HTERT RPE-1 (cell line): Measurements from ENCODE around the gene WNT4.

Source experiments
- in situ Hi-C: fragments of 300-500 bp; cut with MboI; formaldehyde crosslinking; loops from 4 replicates; pipeline ENCODE4 v1.14.3; 2020; ENCODE audit warnings: low sequenced_read_pairs

The WNT4 gene

DNA sequence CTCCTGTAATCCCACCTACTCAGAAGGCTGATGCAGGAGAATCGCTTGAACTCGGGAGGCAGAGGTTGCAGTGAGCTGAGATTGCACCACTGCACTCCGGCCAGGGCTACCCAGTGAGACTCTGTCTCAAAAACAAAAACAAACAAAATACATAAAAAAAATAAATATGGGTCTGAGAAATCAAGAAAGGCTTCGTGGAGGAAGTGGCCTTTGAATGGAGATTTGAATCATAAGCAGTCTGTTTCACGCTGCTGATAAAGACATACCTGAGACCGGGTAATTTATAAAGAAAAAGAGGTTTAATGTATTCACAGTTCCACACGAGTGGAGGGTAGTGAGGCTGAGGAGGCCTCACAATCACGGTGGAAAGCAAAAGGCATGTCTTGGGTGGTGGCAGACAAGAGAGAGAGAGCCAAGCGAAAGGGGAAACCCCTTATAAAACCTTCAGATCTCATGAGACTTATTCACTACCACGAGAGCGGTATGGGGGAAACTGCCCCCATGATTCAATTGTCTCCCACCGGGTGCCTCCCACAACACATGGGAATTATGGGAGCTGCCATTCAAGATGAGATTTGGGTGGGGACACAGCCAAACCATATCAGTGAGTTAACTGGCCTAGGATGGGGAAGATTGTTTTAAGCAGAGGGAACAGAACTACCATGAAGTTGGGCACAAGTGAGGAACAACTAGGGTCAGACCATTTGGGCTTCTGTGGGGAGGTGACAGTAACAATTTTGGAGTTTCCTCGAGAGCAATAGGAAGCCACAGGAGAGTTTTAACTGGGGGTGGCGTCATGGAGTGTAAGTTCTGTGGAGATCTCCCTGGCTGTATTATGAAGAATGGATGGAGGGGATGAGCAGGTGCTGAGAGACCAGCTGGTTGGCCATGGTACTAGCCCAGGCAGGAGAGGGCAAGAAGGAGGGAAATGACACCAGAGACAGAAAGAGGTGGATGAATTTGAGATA, 22.2 kb upstream of the WNT4 start:
- in situ Hi-C loops: no loop called here

DNA sequence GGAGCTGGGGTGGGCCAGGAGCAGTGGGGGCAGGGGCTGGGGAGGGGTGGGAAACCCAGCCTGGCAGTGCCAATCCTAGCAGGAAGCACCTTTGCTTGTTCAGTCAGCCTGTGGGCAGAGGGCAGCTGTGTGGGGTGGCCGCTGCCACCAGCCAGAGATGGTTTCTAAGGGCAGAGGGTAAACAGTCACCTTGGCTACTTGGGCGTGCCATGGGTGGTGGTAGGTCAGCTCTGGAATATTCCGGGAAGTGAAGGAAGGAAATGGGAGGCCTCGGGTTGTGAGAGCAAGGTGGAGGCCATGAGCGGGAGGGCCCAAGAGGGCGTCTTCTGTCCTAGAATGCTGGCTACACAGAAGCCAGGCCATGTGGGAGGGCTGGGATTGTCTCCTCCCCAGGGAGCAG, 20.7 kb upstream of the WNT4 start:
- in situ Hi-C loops: no loop called here

- in situ Hi-C loops: no loop called here
Measured at GRCh38 chr1:22163137-22163536, 20.2 kb upstream of the WNT4 start.

DNA sequence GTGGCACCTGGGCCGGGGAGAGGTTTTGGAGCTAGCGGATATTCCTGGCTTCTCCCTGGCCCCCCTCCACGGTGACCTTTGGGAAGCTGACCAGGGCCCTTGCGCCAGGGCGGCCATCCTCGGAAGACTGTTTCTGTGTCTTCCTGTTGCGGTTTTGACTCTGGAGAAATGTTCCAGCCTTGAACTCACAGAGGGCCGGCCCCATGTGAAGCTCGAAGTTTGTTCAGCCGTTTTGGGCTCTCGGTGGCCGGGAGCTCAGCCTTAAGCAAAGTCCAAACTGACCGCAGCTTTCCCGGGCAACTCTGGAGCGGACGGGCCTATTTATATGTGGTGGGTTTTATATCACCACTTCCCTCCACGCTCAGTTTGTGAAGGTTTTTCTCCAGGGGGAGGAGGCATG, 17.0 kb upstream of the WNT4 start:
- in situ Hi-C loops: no loop called here

- in situ Hi-C loops: no loop called here
Measured at GRCh38 chr1:22158654-22159053, 15.8 kb upstream of the WNT4 start.

GRCh38 chr1:22157359-22157966, 14.6 kb upstream of the WNT4 start:
- in situ Hi-C loops: no loop called here

DNA sequence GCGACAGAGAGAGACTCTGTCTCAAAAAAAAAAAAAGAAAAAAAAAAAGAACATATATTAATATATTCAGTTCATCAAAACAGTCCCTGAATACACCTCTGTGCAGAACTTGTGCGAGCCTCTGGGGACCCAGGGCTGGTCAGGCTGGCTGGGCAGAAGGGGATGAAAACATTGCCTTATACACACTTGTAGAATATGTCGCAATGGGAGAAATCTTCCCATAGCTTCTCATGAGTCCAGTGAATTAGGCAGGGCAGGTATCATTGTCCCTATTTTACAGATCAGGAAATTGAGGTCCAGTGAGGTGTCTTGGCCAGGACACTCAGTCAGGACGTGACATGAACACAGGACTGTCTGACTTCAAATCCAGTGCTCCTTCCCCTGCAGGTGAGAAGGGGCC, 12.6 kb upstream of the WNT4 start:
- in situ Hi-C loops: no loop called here

DNA sequence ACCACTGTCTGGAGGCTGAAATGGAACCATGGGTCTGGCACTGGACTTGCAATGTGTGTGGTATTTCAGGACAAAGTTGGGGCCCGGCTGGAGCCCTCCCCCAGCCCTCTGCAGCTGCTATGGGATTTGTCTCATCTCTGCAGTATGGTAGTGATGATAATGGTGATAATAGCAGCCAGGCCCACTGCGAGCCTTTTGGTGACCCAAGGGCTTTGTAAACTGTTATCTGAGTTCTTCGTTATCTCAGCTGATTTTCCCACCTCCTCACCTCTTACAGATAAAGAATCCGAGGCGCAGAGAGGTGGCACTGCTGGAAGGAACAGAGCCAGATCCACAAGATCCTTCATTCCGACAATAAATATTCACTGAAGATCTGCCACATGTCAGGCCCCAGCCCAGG, 11.7 kb upstream of the WNT4 start:
- in situ Hi-C loops: no loop called here

- in situ Hi-C loops: no loop called here
Measured at GRCh38 chr1:22153660-22154437, 11.0 kb upstream of the WNT4 start.

- in situ Hi-C loops: no loop called here
Measured at GRCh38 chr1:22150923-22151322, 8.0 kb upstream of the WNT4 start.

DNA sequence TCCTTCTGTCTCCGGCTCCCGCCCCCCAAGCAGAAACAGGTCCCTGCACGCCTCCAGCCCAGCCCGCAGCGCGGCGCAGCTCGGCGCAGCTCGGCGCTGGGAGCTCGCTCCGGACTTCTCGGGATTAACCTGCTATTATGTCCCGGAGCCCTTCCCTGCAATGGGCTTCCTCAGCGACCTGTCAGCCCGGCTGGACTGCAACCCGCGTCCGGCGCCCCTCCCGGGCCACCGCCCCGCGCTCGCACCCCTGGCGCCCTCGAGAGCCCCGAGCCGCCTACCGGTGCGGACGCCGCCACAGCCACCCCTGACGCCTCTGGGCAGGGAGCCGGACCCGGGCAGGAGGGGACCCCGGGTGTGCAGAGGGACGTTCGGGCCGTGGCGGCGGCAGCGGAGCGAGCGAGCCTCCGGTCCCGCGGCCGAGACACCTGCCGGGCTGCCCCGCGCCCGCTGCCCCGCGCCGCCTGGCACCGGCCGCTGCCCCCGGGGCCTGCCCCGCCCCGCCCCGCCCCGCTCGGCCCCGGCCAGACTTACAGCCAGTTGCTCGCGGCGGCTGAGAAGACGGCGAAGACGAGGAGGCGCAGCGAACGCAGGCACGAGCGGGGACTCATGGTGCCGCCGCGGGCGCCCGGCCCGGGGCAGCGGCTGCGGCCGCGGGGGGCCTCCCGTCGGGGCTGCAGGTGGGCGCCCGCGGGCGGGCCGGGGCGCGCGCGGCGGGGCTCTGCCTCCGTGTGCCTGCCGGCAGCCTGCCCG, 407 bp downstream of the WNT4 start:
- in situ Hi-C loops: no loop called here

- in situ Hi-C loops: no loop called here
Measured at GRCh38 chr1:22141554-22142314, 1.2 kb downstream of the WNT4 start.

DNA sequence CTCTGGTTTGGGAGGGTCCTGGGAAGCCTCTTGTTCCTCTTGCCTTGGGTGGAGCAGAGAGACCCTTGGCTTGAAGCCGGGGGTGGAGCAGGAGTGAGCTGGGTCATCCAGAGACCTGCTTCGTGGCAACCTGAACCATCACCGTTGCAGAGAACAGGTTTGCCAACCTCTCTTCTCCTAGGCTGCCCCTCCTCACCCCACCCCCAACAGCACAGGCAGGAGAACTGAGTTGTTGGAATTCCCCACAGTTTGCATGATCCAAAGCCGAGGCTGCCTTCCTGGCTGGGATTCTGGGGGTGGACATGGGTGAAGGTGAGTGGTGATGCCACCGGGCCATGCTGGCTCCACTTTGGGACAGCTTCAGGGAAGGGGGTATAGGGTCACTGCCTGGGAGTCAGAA, 2.2 kb downstream of the WNT4 start:
- in situ Hi-C loops: no loop called here

DNA sequence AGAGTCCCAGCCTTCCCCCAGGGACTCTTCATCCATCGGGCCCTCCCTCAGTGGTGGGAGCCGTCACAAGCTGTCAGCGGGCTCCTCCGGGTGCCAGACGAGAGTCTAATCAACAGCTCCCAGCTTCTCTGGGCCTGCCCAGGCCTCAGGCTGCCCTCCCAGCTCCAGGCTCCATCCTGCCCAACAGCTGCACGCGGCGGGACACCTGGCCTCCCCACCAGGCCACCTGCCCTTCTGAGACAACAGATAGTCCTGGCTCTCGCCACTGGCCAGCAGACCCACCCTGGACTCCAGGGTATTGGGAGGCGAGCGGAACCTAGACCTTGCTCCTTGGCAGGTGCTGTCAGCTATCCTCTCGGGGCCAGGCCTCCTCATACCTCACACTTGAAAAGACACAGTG, 3.1 kb downstream of the WNT4 start:
- in situ Hi-C loops: no loop called here

- in situ Hi-C loops: no loop called here
Measured at GRCh38 chr1:22139066-22139594, 3.8 kb downstream of the WNT4 start.

DNA sequence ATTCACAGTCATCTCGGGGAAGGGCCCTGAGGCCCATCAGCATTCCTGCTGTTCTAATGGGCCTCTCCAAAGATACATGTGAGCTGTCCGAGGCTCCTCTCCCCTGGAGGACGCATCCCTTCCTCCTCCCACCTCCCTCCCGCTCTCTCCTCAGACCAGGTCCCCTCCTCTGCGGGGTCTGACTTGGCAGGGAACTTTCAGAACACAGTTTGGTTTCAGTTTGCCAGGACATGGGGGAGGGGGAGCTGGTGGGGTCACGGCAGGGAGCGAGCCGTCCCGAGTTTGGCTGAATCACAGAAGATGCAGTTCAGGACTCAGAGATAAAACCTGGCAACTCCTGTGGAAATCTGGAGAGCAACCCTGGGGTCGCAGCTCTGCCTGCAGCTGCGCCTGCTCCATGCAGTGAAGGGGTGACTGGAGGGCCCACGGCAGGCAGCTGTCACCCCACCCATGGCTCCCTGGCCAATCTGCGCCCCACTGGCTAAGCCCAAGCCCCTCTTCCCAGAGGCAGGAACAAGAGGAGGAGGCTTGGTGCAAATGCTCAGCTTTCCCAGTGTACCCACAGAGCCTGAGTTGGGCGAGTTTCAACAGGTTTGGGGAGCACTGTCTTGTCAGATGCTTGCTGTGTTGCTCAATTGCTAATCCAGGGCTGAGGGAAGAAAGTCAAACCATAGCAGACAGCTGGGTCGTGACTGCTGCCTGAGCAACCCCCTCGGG, 5.7 kb downstream of the WNT4 start:
- in situ Hi-C loops: no loop called here

GRCh38 chr1:22133931-22134324, 9.0 kb downstream of the WNT4 start:
- in situ Hi-C loops: no loop called here

GRCh38 chr1:22133247-22133930, 9.5 kb downstream of the WNT4 start:
- in situ Hi-C loops: no loop called here
